Raji (cell line): ENCODE results near the gene KIRREL3.

Source experiments
- POLR2A ChIP-seq: IDR thresholded peaks from 2 replicates; pipeline ENCODE4 v1.6.1; 2011; ENCODE audit warnings: low read depth, low read length, control low read depth; ENCODE audit not compliant: insufficient read depth

Gene KIRREL3

GRCh38 chr11:126817096-126817495, 183.5 kb downstream of the KIRREL3 start:
- TF ChIP-seq POLR2A = no peak

- no peak for TF ChIP-seq POLR2A
These were observed 183.9 kb downstream of the KIRREL3 start for GRCh38 chr11:126816645-126817044.

GRCh38 chr11:126815111-126815510, 185.5 kb downstream of the KIRREL3 start:
- TF ChIP-seq POLR2A = no peak

GRCh38 chr11:126810776-126811175, 189.8 kb downstream of the KIRREL3 start:
- TF ChIP-seq POLR2A = no peak

GRCh38 chr11:126809514-126810289, 190.9 kb downstream of the KIRREL3 start:
- TF ChIP-seq POLR2A = no peak

- TF ChIP-seq POLR2A = no peak
These were observed 191.7 kb downstream of the KIRREL3 start for GRCh38 chr11:126808836-126809235.

GRCh38 chr11:126808296-126808695, 192.3 kb downstream of the KIRREL3 start:
- TF ChIP-seq POLR2A = no peak

GRCh38 chr11:126805870-126806269, 194.7 kb downstream of the KIRREL3 start:
- no peak for TF ChIP-seq POLR2A

- TF ChIP-seq POLR2A = no peak
These were observed 196.2 kb downstream of the KIRREL3 start for GRCh38 chr11:126804363-126804762.

- TF ChIP-seq POLR2A = no peak
These were observed 200.6 kb downstream of the KIRREL3 start for GRCh38 chr11:126800009-126800408.

GRCh38 chr11:126797457-126798169, 203.0 kb downstream of the KIRREL3 start:
- no peak for TF ChIP-seq POLR2A

- TF ChIP-seq POLR2A = no peak
These were observed 207.0 kb downstream of the KIRREL3 start for GRCh38 chr11:126793596-126793995.

GRCh38 chr11:126791991-126792390, 208.6 kb downstream of the KIRREL3 start:
- TF ChIP-seq POLR2A = no peak

- no peak for TF ChIP-seq POLR2A
These were observed 209.1 kb downstream of the KIRREL3 start for GRCh38 chr11:126791446-126791845.

GRCh38 chr11:126790550-126791081, 210.0 kb downstream of the KIRREL3 start:
- no peak for TF ChIP-seq POLR2A

- no peak for TF ChIP-seq POLR2A
These were observed 217.8 kb downstream of the KIRREL3 start for GRCh38 chr11:126782810-126783209.
